H1 (cell line): ENCODE measurements around the gene PRR12. TPM values are rescaled to one million over a fixed set of nuclear protein-coding genes. Genes with fewer than 3 reads are reported as not detected.

Experiments
- BACH1 ChIP-seq: IDR thresholded peaks from 2 replicates; pipeline ENCODE4 v1.6.1; 2012; ENCODE audit warnings: low read length, improper control_type of control experiment
- CBX8 ChIP-seq: fragments of 300-800, 300-1000 bp; sonication (generic); IDR thresholded peaks from 2 replicates; pipeline ENCODE4 v1.7.1; 2016; ENCODE audit warnings: low read depth, low read length, borderline replicate concordance
- CEBPB ChIP-seq: IDR thresholded peaks from 2 replicates; pipeline ENCODE4 v1.6.1; 2012; ENCODE audit warnings: low read depth, low read length
- CTCF ChIP-seq, 3 experiments: IDR thresholded peaks; 1 replicate in 2 of 3; 2 replicates in 1 of 3; pipeline versions ENCODE4 v1.5.1 to v1.6.1; 2011; ENCODE audit warnings: low read length in 3 of 3, mild to moderate bottlenecking in 3 of 3, inconsistent platforms in 2 of 3, low read depth in 1 of 3, moderate library complexity in 1 of 3; ENCODE audit not compliant: insufficient read depth in 1 of 3; ENCODE audit errors: control extremely low read depth in 1 of 3
- EGR1 ChIP-seq: IDR thresholded peaks from 2 replicates; pipeline ENCODE4 v1.6.1; 2011; ENCODE audit warnings: low read depth, low read length, borderline replicate concordance
- EP300 ChIP-seq, 2 experiments: IDR thresholded peaks; 1 replicate in 1 of 2; 2 replicates in 1 of 2; pipeline ENCODE4 v1.6.1; 2011 to 2012; ENCODE audit warnings: low read depth in 2 of 2, low read length in 2 of 2, mild to moderate bottlenecking in 2 of 2, borderline replicate concordance in 1 of 2, inconsistent platforms in 1 of 2, moderate library complexity in 1 of 2
- GABPA ChIP-seq: IDR thresholded peaks from 2 replicates; pipeline ENCODE4 v1.6.1; 2011; ENCODE audit warnings: mild to moderate bottlenecking, low read length, moderate library complexity, borderline replicate concordance; ENCODE audit not compliant: insufficient read depth
- HDAC2 ChIP-seq, 2 experiments: fragments of 300-600 bp in 1 of 2; sonication (generic) in 1 of 2; IDR thresholded peaks; 2 replicates each; pipeline ENCODE4 v1.6.1; 2011 to 2012; ENCODE audit warnings: low read depth in 2 of 2, low read length in 2 of 2, mild to moderate bottlenecking in 2 of 2, moderate library complexity in 2 of 2, borderline replicate concordance in 1 of 2, inconsistent platforms in 1 of 2
- HDAC6 ChIP-seq: IDR thresholded peaks from one replicate; pipeline ENCODE4 v1.7.1; 2012; ENCODE audit warnings: low read depth, mild to moderate bottlenecking, inconsistent platforms, low read length, moderate library complexity
- KDM1A ChIP-seq: fragments of 200-600, 300-600 bp; sonication (generic); IDR thresholded peaks from 2 replicates; pipeline ENCODE4 v1.7.1; 2016; ENCODE audit warnings: mild to moderate bottlenecking, low read length, borderline replicate concordance
- POLR2AphosphoS5 ChIP-seq: IDR thresholded peaks from 2 replicates; pipeline ENCODE4 v1.6.1; 2011; ENCODE audit warnings: low read depth, low read length
- RAD21 ChIP-seq, 2 experiments: IDR thresholded peaks in 1 of 2; conservative IDR thresholded peaks in 1 of 2; 2 replicates each; pipeline ENCODE4 v1.6.1; 2011; ENCODE audit warnings: low read depth in 2 of 2, low read length in 2 of 2, improper control_type of control experiment in 1 of 2, inconsistent platforms in 1 of 2, mild to moderate bottlenecking in 1 of 2, moderate library complexity in 1 of 2
- RXRA ChIP-seq: IDR thresholded peaks from 2 replicates; pipeline ENCODE4 v1.6.1; 2011; ENCODE audit warnings: low read depth, mild to moderate bottlenecking, low read length, moderate library complexity; ENCODE audit not compliant: insufficient read depth
- SIN3A ChIP-seq, 2 experiments: IDR thresholded peaks in 1 of 2; conservative IDR thresholded peaks in 1 of 2; 2 replicates each; pipeline ENCODE4 v1.6.1; 2011 to 2012; ENCODE audit warnings: low read length in 2 of 2, improper control_type of control experiment in 1 of 2, low read depth in 1 of 2, mild to moderate bottlenecking in 1 of 2
- SIRT6 ChIP-seq: IDR thresholded peaks from one replicate; pipeline ENCODE4 v1.7.1; 2012; ENCODE audit warnings: low read length, inconsistent platforms
- SP2 ChIP-seq: IDR thresholded peaks from 2 replicates; pipeline ENCODE4 v1.6.1; 2012; ENCODE audit warnings: mild to moderate bottlenecking, low read length, inconsistent platforms
- SUZ12 ChIP-seq: fragments of 200-600 bp; sonication (generic); IDR thresholded peaks from 2 replicates; pipeline ENCODE4 v1.6.1; 2012; ENCODE audit warnings: mild to moderate bottlenecking, inconsistent platforms, low read length, moderate library complexity, mixed read lengths
- TCF12 ChIP-seq: IDR thresholded peaks from 2 replicates; pipeline ENCODE4 v1.6.1; 2011; ENCODE audit warnings: low read depth, mild to moderate bottlenecking, low read length
- TEAD4 ChIP-seq: IDR thresholded peaks from 2 replicates; pipeline ENCODE4 v1.6.1; 2012; ENCODE audit warnings: low read depth, low read length, inconsistent platforms, mixed read lengths
- polyA plus RNA-seq, 7 experiments: library from polyadenylated mRNA; depleted of rRNA in 3 of 7; stranded (reverse) in 5 of 7; unstranded in 2 of 7; fragments of >200 nt in 5 of 7; fragments of 200-250 nt in 2 of 7; gene quantifications; 1 replicate in 5 of 7; 2 replicates in 1 of 7; 4 replicates in 1 of 7; pipeline versions ENCODE4 v1.2.1 to v1.2.3, GENCODE V29; 2011 to 2013; ENCODE audit warnings: missing spikeins in 2 of 7, mixed read lengths in 2 of 7
- total RNA-seq: library from RNA; stranded (reverse); fragmentation: NEBNext Ultra II Directional; extraction: Animal tissue kit (Norgen Biotek cat#: 25700); gene quantifications from 2 replicates; pipeline ENCODE4 v1.2.1, GENCODE V29; 2021

The PRR12 gene
- total and polyA plus RNA-seq, 2 of the 8 experiments (the other 6 are each of a cell fraction or from before 2014, with no cell fraction given), result 2.5 to 59.4 TPM

GRCh38 chr19:49665351-49666119, 74.6 kb downstream of the PRR12 start, which contains the start of the genes BCL2L12 and IRF3 (continued):
- TF ChIP-seq CBX8 (no peak), BACH1 (no peak), POLR2AphosphoS5 (no peak), TEAD4 (no peak), CEBPB (no peak), KDM1A (no peak), HDAC6 (no peak), EP300 (IDR thresholded peaks at IDR 0.05; ENCODE audit: borderline replicate concordance in 1 of 2, low read depth in 2 of 2, low read length in 2 of 2) (no peak), SUZ12 (no peak), EGR1 (no peak), SP2 (no peak), HDAC2 (IDR thresholded peaks at IDR 0.05; ENCODE audit: borderline replicate concordance in 1 of 2, low read depth in 2 of 2, low read length in 2 of 2) (no peak), RXRA (no peak), SIN3A (conservative IDR thresholded peaks at IDR 0.05 in 1 of 2, IDR thresholded peaks at IDR 0.05 in 1 of 2; ENCODE audit: low read depth in 1 of 2, low read length in 2 of 2) (peak in 1 of 2 experiments; percentile 48; a peak in 1 of 4 replicates), CTCF (IDR thresholded peaks at IDR 0.05; ENCODE audit: control extremely low read depth in 1 of 3, insufficient read depth in 1 of 3, low read depth in 1 of 3, low read length in 3 of 3) (no peak), SIRT6 (no peak), GABPA (no peak), TCF12 (no peak), RAD21 (IDR thresholded peaks at IDR 0.05 in 1 of 2, conservative IDR thresholded peaks at IDR 0.05 in 1 of 2; ENCODE audit: low read depth in 2 of 2, low read length in 2 of 2) (no peak)
